Liver (tissue), 9 donors: Measurements from ENCODE around the gene CITED2. TPM values are rescaled to one million over a fixed set of nuclear protein-coding genes. Genes with fewer than 3 reads are reported as not detected.
"Not testable (repeated sequence)": the region's sequence is repeated elsewhere in the genome, so short reads cannot be mapped to it uniquely, and the experiment has no call there.

Experiments used
- DNase-seq: peaks from one replicate; pipeline ENCODE4 v3.0.0-alpha.2; 2017; ENCODE audit warnings: low spot score
- H3K27ac ChIP-seq, 2 donors: one replicate each; pipeline ENCODE4 v1.7.0; 2013; ENCODE audit warnings: inconsistent platforms in 2 of 2, low read length in 2 of 2, control low read depth in 1 of 2, low read depth in 1 of 2, mild to moderate bottlenecking in 1 of 2
- H3K27me3 ChIP-seq, 4 donors: one replicate each; pipeline versions ENCODE4 v1.6.1 to v1.7.0; 2013; ENCODE audit warnings: low read length in 3 of 4, inconsistent platforms in 1 of 4, mild to moderate bottlenecking in 1 of 4, moderate library complexity in 1 of 4; ENCODE audit not compliant: control insufficient read depth in 4 of 4, insufficient read depth in 4 of 4
- H3K36me3 ChIP-seq, 4 donors: one replicate each; pipeline versions ENCODE4 v1.6.1 to v1.7.0; 2013; ENCODE audit warnings: low read length in 3 of 4, mild to moderate bottlenecking in 3 of 4, low read depth in 1 of 4, moderate library complexity in 1 of 4; ENCODE audit not compliant: control insufficient read depth in 4 of 4, insufficient read depth in 3 of 4
- H3K4me1 ChIP-seq, 4 donors: one replicate each; pipeline versions ENCODE4 v1.6.1 to v1.7.0; 2013; ENCODE audit warnings: low read length in 3 of 4, mild to moderate bottlenecking in 3 of 4, moderate library complexity in 1 of 4; ENCODE audit not compliant: control insufficient read depth in 4 of 4, insufficient read depth in 4 of 4
- H3K4me3 ChIP-seq, 3 donors: one replicate each; pipeline versions ENCODE4 v1.6.1 to v1.7.0; 2013; ENCODE audit warnings: low read length in 3 of 3, control low read depth in 1 of 3, low read depth in 1 of 3, mild to moderate bottlenecking in 1 of 3
- H3K9ac ChIP-seq, 2 donors: one replicate each; pipeline ENCODE4 v1.7.0; 2013; ENCODE audit warnings: low read length in 2 of 2, mild to moderate bottlenecking in 2 of 2, moderate library complexity in 2 of 2, control low read depth in 1 of 2, low read depth in 1 of 2
- H3K9me3 ChIP-seq, 4 donors: one replicate each; pipeline versions ENCODE4 v1.6.1 to v1.7.0; 2013; ENCODE audit warnings: low read length in 3 of 4; ENCODE audit not compliant: control insufficient read depth in 4 of 4
- EGR1 ChIP-seq, 2 donors: IDR thresholded peaks; 2 replicates each; pipeline ENCODE4 v1.6.1; 2016 to 2018; ENCODE audit warnings: antibody characterized with exemption in 2 of 2, low read depth in 2 of 2
- FOXA1 ChIP-seq: IDR thresholded peaks from 2 replicates; pipeline ENCODE4 v1.6.1; 2016; ENCODE audit warnings: antibody characterized with exemption
- FOXA2 ChIP-seq: IDR thresholded peaks from 2 replicates; pipeline ENCODE4 v1.6.1; 2016; ENCODE audit warnings: antibody characterized with exemption
- GABPA ChIP-seq, 2 donors: IDR thresholded peaks in 1 of 2; conservative IDR thresholded peaks in 1 of 2; 2 replicates each; pipeline ENCODE4 v1.6.1; 2016; ENCODE audit warnings: antibody characterized with exemption in 2 of 2, mild to moderate bottlenecking in 1 of 2, moderate library complexity in 1 of 2
- HNF4A ChIP-seq, 2 donors: conservative IDR thresholded peaks; 2 replicates each; pipeline ENCODE4 v1.6.1; 2016; ENCODE audit warnings: antibody characterized with exemption in 2 of 2, mild to moderate bottlenecking in 2 of 2
- HNF4G ChIP-seq: IDR thresholded peaks from 2 replicates; pipeline ENCODE4 v1.6.1; 2016; ENCODE audit warnings: antibody characterized with exemption
- JUND ChIP-seq, 2 donors: IDR thresholded peaks; 2 replicates each; pipeline ENCODE4 v1.6.1; 2016; ENCODE audit warnings: antibody characterized with exemption in 2 of 2
- NR2F2 ChIP-seq: IDR thresholded peaks from 2 replicates; pipeline ENCODE4 v1.6.1; 2016; ENCODE audit warnings: antibody characterized with exemption
- RAD21 ChIP-seq, 2 donors: IDR thresholded peaks; 2 replicates each; pipeline ENCODE4 v1.6.1; 2016; ENCODE audit warnings: antibody characterized with exemption in 2 of 2, mild to moderate bottlenecking in 2 of 2
- RXRA ChIP-seq, 2 donors: IDR thresholded peaks; 2 replicates each; pipeline ENCODE4 v1.6.1; 2017 to 2018; ENCODE audit warnings: antibody characterized with exemption in 2 of 2, mild to moderate bottlenecking in 1 of 2
- SP1 ChIP-seq: IDR thresholded peaks from 2 replicates; pipeline ENCODE4 v1.6.1; 2018; ENCODE audit warnings: antibody characterized with exemption, mild to moderate bottlenecking
- TAF1 ChIP-seq: conservative IDR thresholded peaks from 2 replicates; pipeline ENCODE4 v1.6.1; 2016; ENCODE audit warnings: antibody characterized with exemption, mild to moderate bottlenecking
- YY1 ChIP-seq: IDR thresholded peaks from 2 replicates; pipeline ENCODE4 v1.6.1; 2016; ENCODE audit warnings: antibody characterized with exemption, mild to moderate bottlenecking
- WGBS: extraction: QIAGEN DNeasy Blood & Tissue Kit; methylation state at CpG from one replicate; pipeline ENCODE4 v1.1.7; 2013; 5-methylcytosine and 5-hydroxymethylcytosine counted together
- polyA plus RNA-seq, 2 donors: library from polyadenylated mRNA; stranded (reverse) in 1 of 2; unstranded in 1 of 2; fragments of 200-250 nt in 1 of 2; fragments of >200 nt in 1 of 2; fragmentation: Nextera tagmentation in 1 of 2; extraction: Ambion mirVana in 1 of 2; gene quantifications; one replicate each; pipeline versions ENCODE4 v1.2.1 to v1.2.3, GENCODE V29; 2013 to 2015
- total RNA-seq, 2 donors: library from RNA; depleted of rRNA; stranded (reverse); fragments of >200 nt; gene quantifications; one replicate each; pipeline ENCODE4 v1.2.3, GENCODE V29; 2014
- TF ChIP-seq, protein P1 (sequence below): IDR thresholded peaks from 2 replicates; pipeline ENCODE4 v1.6.1; 2016; ENCODE audit warnings: antibody characterized with exemption
- TF ChIP-seq, protein P2 (sequence below): IDR thresholded peaks from 2 replicates; pipeline ENCODE4 v1.6.1; 2016; ENCODE audit warnings: antibody characterized with exemption
- TF ChIP-seq, protein P3 (sequence below): IDR thresholded peaks from 2 replicates; pipeline ENCODE4 v1.6.1; 2016; ENCODE audit warnings: antibody characterized with exemption, mild to moderate bottlenecking
- TF ChIP-seq, protein P4 (sequence below): IDR thresholded peaks from 2 replicates; pipeline ENCODE4 v1.6.1; 2016; ENCODE audit warnings: antibody characterized with exemption
- TF ChIP-seq, protein P5 (sequence below): fragments of 150-350 bp; IDR thresholded peaks from 2 replicates; pipeline ENCODE4 v1.5.1; 2017; ENCODE audit warnings: improper control_type of control experiment, low read depth, low read length; ENCODE audit not compliant: missing input control
- donor health status: healthy.
- donor health status: healthy.
- donor health status: healthy.
- donor health status: healthy.
- donor health status: healthy.

CITED2 gene
- total and polyA plus RNA-seq, 4 donors: 9.9 to 57.1 (median 22.5) TPM

DNA sequence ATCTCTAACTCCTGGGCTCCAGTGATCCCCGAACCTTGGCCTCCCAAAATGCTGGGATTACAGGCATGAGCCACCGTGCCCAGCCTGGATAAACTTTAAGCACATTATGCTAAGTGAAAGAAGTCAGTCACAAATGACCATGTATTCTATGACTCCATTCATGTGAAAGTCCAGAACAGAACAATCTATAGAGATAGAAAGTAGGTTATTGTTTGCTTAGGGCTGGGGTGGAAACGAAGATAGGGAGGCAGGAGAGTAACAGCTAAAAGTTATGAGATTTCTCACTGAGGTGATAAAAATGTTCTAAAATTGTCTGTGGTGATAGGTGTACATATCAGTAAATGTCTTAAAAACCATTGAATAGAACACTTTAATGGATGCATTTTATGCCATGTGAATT is 40.9 kb upstream of the CITED2 start:
- H3K9ac ChIP-seq: no peak overlapping the region
- no peaks in the 10 kb centered on the region for H3K9me3 ChIP-seq
- TF ChIP-seq, protein P1, sequence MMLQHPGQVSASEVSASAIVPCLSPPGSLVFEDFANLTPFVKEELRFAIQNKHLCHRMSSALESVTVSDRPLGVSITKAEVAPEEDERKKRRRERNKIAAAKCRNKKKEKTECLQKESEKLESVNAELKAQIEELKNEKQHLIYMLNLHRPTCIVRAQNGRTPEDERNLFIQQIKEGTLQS: no peak
- TF ChIP-seq FOXA2: no peak
- no peak for TF ChIP-seq YY1
- TF ChIP-seq, protein P2, sequence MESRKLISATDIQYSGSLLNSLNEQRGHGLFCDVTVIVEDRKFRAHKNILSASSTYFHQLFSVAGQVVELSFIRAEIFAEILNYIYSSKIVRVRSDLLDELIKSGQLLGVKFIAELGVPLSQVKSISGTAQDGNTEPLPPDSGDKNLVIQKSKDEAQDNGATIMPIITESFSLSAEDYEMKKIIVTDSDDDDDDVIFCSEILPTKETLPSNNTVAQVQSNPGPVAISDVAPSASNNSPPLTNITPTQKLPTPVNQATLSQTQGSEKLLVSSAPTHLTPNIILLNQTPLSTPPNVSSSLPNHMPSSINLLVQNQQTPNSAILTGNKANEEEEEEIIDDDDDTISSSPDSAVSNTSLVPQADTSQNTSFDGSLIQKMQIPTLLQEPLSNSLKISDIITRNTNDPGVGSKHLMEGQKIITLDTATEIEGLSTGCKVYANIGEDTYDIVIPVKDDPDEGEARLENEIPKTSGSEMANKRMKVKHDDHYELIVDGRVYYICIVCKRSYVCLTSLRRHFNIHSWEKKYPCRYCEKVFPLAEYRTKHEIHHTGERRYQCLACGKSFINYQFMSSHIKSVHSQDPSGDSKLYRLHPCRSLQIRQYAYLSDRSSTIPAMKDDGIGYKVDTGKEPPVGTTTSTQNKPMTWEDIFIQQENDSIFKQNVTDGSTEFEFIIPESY: no peak
- TF ChIP-seq JUND (IDR thresholded peaks at IDR 0.05): no peak
- TF ChIP-seq, protein P3, sequence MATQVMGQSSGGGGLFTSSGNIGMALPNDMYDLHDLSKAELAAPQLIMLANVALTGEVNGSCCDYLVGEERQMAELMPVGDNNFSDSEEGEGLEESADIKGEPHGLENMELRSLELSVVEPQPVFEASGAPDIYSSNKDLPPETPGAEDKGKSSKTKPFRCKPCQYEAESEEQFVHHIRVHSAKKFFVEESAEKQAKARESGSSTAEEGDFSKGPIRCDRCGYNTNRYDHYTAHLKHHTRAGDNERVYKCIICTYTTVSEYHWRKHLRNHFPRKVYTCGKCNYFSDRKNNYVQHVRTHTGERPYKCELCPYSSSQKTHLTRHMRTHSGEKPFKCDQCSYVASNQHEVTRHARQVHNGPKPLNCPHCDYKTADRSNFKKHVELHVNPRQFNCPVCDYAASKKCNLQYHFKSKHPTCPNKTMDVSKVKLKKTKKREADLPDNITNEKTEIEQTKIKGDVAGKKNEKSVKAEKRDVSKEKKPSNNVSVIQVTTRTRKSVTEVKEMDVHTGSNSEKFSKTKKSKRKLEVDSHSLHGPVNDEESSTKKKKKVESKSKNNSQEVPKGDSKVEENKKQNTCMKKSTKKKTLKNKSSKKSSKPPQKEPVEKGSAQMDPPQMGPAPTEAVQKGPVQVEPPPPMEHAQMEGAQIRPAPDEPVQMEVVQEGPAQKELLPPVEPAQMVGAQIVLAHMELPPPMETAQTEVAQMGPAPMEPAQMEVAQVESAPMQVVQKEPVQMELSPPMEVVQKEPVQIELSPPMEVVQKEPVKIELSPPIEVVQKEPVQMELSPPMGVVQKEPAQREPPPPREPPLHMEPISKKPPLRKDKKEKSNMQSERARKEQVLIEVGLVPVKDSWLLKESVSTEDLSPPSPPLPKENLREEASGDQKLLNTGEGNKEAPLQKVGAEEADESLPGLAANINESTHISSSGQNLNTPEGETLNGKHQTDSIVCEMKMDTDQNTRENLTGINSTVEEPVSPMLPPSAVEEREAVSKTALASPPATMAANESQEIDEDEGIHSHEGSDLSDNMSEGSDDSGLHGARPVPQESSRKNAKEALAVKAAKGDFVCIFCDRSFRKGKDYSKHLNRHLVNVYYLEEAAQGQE: no peak
- TF ChIP-seq, protein P4, sequence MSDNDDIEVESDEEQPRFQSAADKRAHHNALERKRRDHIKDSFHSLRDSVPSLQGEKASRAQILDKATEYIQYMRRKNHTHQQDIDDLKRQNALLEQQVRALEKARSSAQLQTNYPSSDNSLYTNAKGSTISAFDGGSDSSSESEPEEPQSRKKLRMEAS: no peak
- no peak for TF ChIP-seq HNF4G
- no peak for TF ChIP-seq TAF1
- TF ChIP-seq, protein P5, sequence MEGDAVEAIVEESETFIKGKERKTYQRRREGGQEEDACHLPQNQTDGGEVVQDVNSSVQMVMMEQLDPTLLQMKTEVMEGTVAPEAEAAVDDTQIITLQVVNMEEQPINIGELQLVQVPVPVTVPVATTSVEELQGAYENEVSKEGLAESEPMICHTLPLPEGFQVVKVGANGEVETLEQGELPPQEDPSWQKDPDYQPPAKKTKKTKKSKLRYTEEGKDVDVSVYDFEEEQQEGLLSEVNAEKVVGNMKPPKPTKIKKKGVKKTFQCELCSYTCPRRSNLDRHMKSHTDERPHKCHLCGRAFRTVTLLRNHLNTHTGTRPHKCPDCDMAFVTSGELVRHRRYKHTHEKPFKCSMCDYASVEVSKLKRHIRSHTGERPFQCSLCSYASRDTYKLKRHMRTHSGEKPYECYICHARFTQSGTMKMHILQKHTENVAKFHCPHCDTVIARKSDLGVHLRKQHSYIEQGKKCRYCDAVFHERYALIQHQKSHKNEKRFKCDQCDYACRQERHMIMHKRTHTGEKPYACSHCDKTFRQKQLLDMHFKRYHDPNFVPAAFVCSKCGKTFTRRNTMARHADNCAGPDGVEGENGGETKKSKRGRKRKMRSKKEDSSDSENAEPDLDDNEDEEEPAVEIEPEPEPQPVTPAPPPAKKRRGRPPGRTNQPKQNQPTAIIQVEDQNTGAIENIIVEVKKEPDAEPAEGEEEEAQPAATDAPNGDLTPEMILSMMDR: no peak
- TF ChIP-seq NR2F2: no peak
- no peak for TF ChIP-seq GABPA (IDR thresholded peaks at IDR 0.05 in 1 of 2, conservative IDR thresholded peaks at IDR 0.05 in 1 of 2)
- TF ChIP-seq HNF4A (conservative IDR thresholded peaks at IDR 0.05): no peak
- TF ChIP-seq RXRA (IDR thresholded peaks at IDR 0.05): no peak
- no peak for TF ChIP-seq EGR1 (IDR thresholded peaks at IDR 0.05; ENCODE audit: low read depth in 2 of 2)
- TF ChIP-seq RAD21 (IDR thresholded peaks at IDR 0.05): no peak
- TF ChIP-seq FOXA1: no peak
- no peak for TF ChIP-seq SP1
- DNase-seq: no peak
- no peak overlapping the region for H3K4me3 ChIP-seq
- H3K36me3 ChIP-seq: no peaks in the 10 kb centered on the region
- no peak overlapping the region for H3K27ac ChIP-seq
- no peaks in the 10 kb centered on the region for H3K27me3 ChIP-seq
- no peaks in the 10 kb centered on the region for H3K4me1 ChIP-seq
- 90% methylated on average over 3 of the region's 3 CpGs for WGBS

DNA sequence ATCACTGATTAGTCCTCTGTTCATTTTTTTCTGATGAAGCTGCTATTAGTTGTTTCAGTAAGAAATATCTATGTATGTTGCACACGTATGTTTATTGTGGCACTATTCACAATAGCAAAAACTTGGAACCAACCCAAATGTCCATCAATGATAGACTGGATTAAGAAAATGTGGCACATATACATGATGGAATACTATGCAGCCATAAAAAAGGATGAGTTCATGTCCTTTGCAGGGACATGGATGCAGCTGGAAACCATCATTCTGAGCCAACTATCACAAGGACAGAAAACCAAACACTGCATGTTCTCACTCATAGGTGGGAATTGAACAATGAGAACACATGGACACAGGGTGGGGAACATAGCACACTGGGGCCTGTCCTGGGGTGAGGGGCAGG is 37.7 kb upstream of the CITED2 start:
- WGBS: 95% methylated on average over 1 of the region's 1 CpG
- H3K36me3 ChIP-seq, H3K4me1 ChIP-seq, H3K9ac ChIP-seq, H3K4me3 ChIP-seq, H3K9me3 ChIP-seq, H3K27ac ChIP-seq, H3K27me3 ChIP-seq, DNase-seq: not testable (repeated sequence)
